DND-41 (cell line): ENCODE data around the gene RNF157.
"Not testable (repeated sequence)": the region's sequence is repeated elsewhere in the genome, so short reads cannot be mapped to it uniquely, and the experiment has no call there.

Experiments
- ATAC-seq: fragments of 200-7000 bp; cut with Tn5 transposase; 3 replicates; pipeline ENCODE4 v1.9.1; 2021; ENCODE audit warnings: low read depth; ENCODE audit not compliant: insufficient read depth
- DNase-seq: peaks from one replicate; pipeline ENCODE4 v3.0.0-alpha.2; 2020
- H2AFZ ChIP-seq: 2 replicates; pipeline ENCODE4 v1.6.0; 2012; ENCODE audit warnings: low read depth, low read length
- H3K27ac ChIP-seq: 2 replicates; pipeline ENCODE4 v1.5.1; 2012; ENCODE audit warnings: low read length, inconsistent platforms
- H3K27me3 ChIP-seq: fragments of 200-600 bp; sonication (generic); 2 replicates; pipeline ENCODE4 v1.6.0; 2012; ENCODE audit warnings: low read length, mild to moderate bottlenecking, inconsistent platforms; ENCODE audit not compliant: insufficient read depth, poor library complexity
- H3K36me3 ChIP-seq: 2 replicates; pipeline ENCODE4 v1.5.1; 2012; ENCODE audit warnings: low read length, inconsistent platforms; ENCODE audit not compliant: insufficient read depth
- H3K4me1 ChIP-seq: 2 replicates; pipeline ENCODE4 v1.5.1; 2012; ENCODE audit warnings: mild to moderate bottlenecking, low read length; ENCODE audit not compliant: insufficient read depth
- H3K4me2 ChIP-seq: 2 replicates; pipeline ENCODE4 v1.6.0; 2012; ENCODE audit warnings: mild to moderate bottlenecking, moderate library complexity, low read length, inconsistent platforms; ENCODE audit not compliant: insufficient read depth
- H3K4me3 ChIP-seq, 2 experiments: fragments of 200-600 bp in 1 of 2; shearing (Covaris generic) in 1 of 2; 2 replicates each; pipeline ENCODE4 v1.5.1; 2012 to 2016; ENCODE audit warnings: inconsistent platforms in 2 of 2, low read length in 2 of 2, mild to moderate bottlenecking in 2 of 2, low read depth in 1 of 2, moderate library complexity in 1 of 2
- H3K79me2 ChIP-seq: 2 replicates; pipeline ENCODE4 v1.6.0; 2012; ENCODE audit warnings: low read length, inconsistent platforms; ENCODE audit not compliant: insufficient read depth
- H3K9ac ChIP-seq: 2 replicates; pipeline ENCODE4 v1.6.0; 2012; ENCODE audit warnings: low read depth, mild to moderate bottlenecking, inconsistent platforms, low read length, moderate library complexity
- H3K9me3 ChIP-seq: 2 replicates; pipeline ENCODE4 v1.5.1; 2012; ENCODE audit warnings: low read length, moderate library complexity, mild to moderate bottlenecking, inconsistent platforms; ENCODE audit not compliant: insufficient read depth, severe bottlenecking
- H4K20me1 ChIP-seq: 2 replicates; pipeline ENCODE4 v1.6.0; 2012; ENCODE audit warnings: low read length; ENCODE audit not compliant: insufficient read depth
- CTCF ChIP-seq: IDR thresholded peaks from 2 replicates; pipeline ENCODE4 v1.5.1; 2012; ENCODE audit warnings: borderline replicate concordance, low read length, moderate library complexity, mild to moderate bottlenecking; ENCODE audit not compliant: poor library complexity, severe bottlenecking; ENCODE audit errors: extremely low read depth
- EZH2 ChIP-seq: IDR thresholded peaks from 3 replicates; pipeline ENCODE4 v1.6.1; 2012; ENCODE audit warnings: borderline replicate concordance, low read depth, mild to moderate bottlenecking, moderate library complexity, low read length, inconsistent platforms; ENCODE audit not compliant: severe bottlenecking

The RNF157 gene

DNA sequence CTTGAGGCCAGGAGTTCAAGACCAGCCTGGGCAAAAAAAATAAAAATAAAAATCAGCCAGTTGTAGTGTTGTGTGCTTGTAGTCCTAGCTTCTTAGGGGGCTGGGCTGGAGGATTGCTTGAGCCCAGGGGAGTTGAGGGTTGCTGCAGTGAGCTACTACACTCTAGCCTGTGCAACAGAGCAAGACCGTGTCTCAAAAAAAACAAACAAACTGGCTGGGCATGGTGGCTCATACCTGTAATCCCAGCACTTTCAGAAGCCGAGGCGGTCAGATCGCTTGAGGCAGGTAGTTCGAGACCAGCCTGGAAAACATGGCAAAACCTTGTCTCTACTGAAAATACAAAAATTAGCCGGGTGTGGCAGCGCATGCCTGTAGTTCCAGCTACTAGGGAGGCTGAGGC lies 19.9 kb upstream of the RNF157 start:
- H3K4me3 ChIP-seq, result no peak overlapping the region
- TF ChIP-seq EZH2 (no peak), CTCF (no peak)
- no peak for ATAC-seq
- DNase-seq, result no peak
- H3K9me3 ChIP-seq, result no peaks in the 10 kb centered on the region
- H3K27me3 ChIP-seq, result no peaks in the 10 kb centered on the region
- no peak overlapping the region for H3K27ac ChIP-seq
- H2AFZ ChIP-seq, result no peak overlapping the region
- H3K4me1 ChIP-seq, result peaks cover 26% of the 10 kb centered on the region
- no peaks in the 10 kb centered on the region for H3K79me2 ChIP-seq
- no peak overlapping the region for H3K4me2 ChIP-seq
- H4K20me1 ChIP-seq, result no peaks in the 10 kb centered on the region
- H3K36me3 ChIP-seq, result no peaks in the 10 kb centered on the region
- no peak overlapping the region for H3K9ac ChIP-seq

DNA sequence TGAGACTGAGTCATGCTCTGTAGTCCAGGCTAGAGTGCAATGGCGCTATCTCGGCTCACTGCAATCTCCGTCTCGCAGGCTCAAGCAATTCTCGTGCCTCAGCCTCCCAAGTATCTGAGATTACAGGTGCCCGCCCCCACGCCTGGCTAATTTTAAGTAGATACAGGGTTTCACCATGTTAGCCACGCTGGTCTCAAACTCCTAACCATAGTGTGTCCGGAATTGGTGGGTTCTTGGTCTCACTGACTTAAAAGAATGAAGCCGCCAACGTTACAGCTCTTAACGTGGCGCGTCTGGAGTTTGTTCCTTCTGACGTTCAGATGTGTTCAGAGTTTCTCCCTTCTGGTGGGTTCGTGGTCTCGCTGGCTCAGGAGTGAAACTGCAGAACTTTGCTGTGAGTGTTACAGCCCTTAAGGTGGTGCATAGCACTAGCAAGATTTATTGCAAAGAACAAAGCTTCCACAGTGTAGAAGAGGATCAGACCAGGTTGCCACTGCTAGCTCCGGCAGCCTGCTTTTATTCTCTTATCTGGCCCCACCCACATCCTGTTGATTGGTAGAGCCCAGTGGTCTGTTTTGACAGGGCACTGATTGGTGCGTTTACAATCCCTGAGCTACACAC lies 16.2 kb upstream of the RNF157 start:
- not testable (repeated sequence) for H3K9ac ChIP-seq
- peak; percentile 66 for DNase-seq

DNA sequence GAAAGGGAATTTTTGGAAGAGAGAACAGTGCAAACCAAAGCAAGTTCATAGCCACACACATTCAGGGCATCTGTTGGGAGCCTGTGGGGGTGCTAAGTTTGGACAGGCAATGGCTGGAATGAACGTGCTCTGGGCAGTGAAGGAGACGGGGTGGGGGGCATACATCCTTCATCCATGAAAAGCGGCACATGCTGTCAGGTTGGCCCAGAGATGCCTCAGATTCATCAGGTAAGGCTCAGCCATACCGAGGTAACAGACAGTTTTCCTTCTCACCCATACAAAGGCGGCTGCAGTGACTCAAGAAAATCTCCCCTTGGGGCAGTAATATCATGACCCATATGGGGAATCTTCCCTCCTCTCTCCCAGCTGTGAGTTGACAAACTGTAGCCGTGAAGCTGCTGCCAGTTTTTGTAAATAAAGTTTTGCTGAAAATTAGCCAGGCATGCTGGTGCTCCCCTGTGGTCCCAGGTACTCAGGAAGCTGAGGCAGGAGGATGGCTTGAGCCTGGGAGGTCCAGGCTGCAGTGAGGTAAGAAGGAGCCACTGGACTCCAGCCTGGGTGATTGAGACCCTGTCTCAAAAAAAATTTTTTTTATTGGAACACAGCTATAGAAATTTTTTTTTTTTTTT lies 15.6 kb upstream of the RNF157 start:
- H3K9me3 ChIP-seq, result no peaks in the 10 kb centered on the region
- H3K27ac ChIP-seq, result peak overlapping the region; percentile 9; the same call in 1 of the 2 replicates
- H3K36me3 ChIP-seq, result no peaks in the 10 kb centered on the region
- H4K20me1 ChIP-seq, result no peaks in the 10 kb centered on the region
- H2AFZ ChIP-seq, result no peak overlapping the region
- H3K4me3 ChIP-seq, result no peak overlapping the region
- no peak overlapping the region for H3K9ac ChIP-seq
- no peaks in the 10 kb centered on the region for H3K27me3 ChIP-seq
- no peak overlapping the region for H3K4me2 ChIP-seq
- no peaks in the 10 kb centered on the region for H3K79me2 ChIP-seq
- no peak for TF ChIP-seq EZH2
- TF ChIP-seq CTCF, result no peak
- peaks cover 35% of the 10 kb centered on the region for H3K4me1 ChIP-seq
- DNase-seq (no peak), ATAC-seq (no peak)

More for the DNA sequence above, 16.2 kb upstream of the RNF157 start:
- not testable (repeated sequence) for H3K4me2 ChIP-seq, H4K20me1 ChIP-seq, H2AFZ ChIP-seq, H3K79me2 ChIP-seq, H3K27me3 ChIP-seq, H3K36me3 ChIP-seq, H3K4me3 ChIP-seq, H3K9me3 ChIP-seq
- peaks cover 33% of the 10 kb centered on the region for H3K4me1 ChIP-seq
- H3K27ac ChIP-seq, result peak overlapping the region; percentile 28
- ATAC-seq, result peak; percentile 70

GRCh38 chr17:76254275-76254674 lies 14.0 kb upstream of the RNF157 start:
- H3K4me2 ChIP-seq, result no peak overlapping the region
- H3K36me3 ChIP-seq, result no peaks in the 10 kb centered on the region
- no peak overlapping the region for H3K27ac ChIP-seq
- no peaks in the 10 kb centered on the region for H4K20me1 ChIP-seq
- DNase-seq (no peak), ATAC-seq (no peak)
- H3K9me3 ChIP-seq, result no peaks in the 10 kb centered on the region
- H3K4me1 ChIP-seq, result peaks cover 35% of the 10 kb centered on the region
- no peak overlapping the region for H2AFZ ChIP-seq
- H3K4me3 ChIP-seq, result no peak overlapping the region
- H3K79me2 ChIP-seq, result no peaks in the 10 kb centered on the region
- no peaks in the 10 kb centered on the region for H3K27me3 ChIP-seq
- TF ChIP-seq EZH2 (no peak), CTCF (no peak)
- no peak overlapping the region for H3K9ac ChIP-seq
